Measurements from ENCODE around the gene OSCP1.

- TF ChIP-seq EZH2phosphoT487 (IDR thresholded peaks at IDR 0.05; ENCODE audit: insufficient read depth, low read depth) = no peak
- no peak for TF ChIP-seq EZH2 (IDR thresholded peaks at IDR 0.05; ENCODE audit: insufficient read depth, poor library complexity, severe bottlenecking)
Observed at GRCh38 chr1:36417931-36418330, 32.3 kb downstream of the OSCP1 start.
